Measurements from ENCODE around the gene ZNF521. TPM values are rescaled to one million over a fixed set of nuclear protein-coding genes. Genes with fewer than 3 reads are reported as not detected.

The ZNF521 gene
- total RNA-seq, 6 donors from 2014 or later, result 4.7 to 37.7 (median 13.8) TPM

DNA sequence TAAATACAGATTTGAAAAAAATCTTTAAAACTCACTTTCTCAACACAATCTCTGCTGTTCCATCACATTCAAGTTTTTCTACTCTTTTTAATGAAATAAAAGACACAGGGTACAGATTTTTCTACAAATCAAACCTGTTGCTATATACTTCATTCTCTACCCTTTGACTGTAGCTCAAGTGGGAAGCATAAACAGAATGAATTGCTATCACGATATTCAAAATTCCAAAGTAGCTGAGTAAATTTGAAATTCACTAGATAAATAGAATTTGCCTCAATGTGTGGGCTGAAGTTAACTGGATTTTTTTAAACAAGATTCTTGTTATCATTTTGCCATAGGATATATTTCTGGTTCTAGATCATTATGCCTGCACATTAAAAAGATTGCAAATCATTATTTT, 185.9 kb downstream of the ZNF521 start:
- H3K4me3 ChIP-seq, result no peak overlapping the region
- no peak for ATAC-seq (ENCODE audit: low FRiP score in 2 of 2)
- WGBS, 2 donors, result 68% methylated on average over 1 of the region's 1 CpG

DNA sequence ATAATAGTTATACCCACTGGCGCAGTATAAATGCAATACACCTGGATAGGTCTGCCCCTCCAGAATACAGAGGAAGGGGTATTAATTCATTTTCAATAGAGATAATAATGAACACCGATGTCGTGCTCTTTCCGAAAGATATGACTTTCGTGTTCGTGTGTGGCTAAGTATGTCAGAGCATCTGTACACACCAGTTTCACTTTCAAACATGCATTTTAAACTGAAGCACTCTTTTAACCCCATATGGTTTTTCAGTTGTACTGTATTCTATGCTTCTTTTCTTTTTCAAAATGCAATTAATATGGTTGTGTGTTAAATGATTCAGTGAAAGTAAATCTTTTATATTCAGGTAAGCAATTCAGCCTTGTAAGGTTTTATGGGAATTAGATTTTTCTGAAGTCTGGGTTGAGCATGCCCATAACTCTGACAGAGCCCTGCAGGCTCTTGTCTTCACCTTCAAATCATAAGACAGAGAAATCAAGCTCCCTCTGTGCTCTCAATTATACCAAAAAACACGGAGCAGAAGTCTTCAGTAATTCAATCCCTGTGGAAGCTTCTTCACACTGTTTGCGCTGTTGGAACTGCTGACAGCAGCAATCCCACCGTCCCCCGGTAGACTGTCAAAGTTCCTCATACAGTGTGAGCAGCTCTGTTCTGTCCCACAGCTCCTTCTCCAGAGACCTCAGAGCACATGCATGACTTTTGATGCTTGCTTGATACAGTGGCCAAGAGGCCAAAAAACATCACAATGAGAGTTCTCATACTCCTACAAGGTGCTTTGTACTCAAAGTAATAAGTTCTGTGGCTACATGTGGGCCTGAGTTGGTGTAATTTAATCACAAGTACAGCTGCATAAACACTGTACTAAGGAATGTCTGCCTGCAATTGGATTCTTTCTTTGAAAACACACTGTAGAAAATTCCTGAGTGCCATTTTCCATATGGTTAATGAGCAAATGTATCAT, 186.8 kb downstream of the ZNF521 start:
- peak overlapping the region in 1 of 4 donors; percentile 5 for H3K27ac ChIP-seq
- peak overlapping the region in 3 of 4 donors; percentile 20 to 45 (median 35) for H3K4me3 ChIP-seq
- WGBS, 2 donors, result 20 to 22% methylated on average over 10 of the region's 10 CpGs
- TF ChIP-seq, protein P1, sequence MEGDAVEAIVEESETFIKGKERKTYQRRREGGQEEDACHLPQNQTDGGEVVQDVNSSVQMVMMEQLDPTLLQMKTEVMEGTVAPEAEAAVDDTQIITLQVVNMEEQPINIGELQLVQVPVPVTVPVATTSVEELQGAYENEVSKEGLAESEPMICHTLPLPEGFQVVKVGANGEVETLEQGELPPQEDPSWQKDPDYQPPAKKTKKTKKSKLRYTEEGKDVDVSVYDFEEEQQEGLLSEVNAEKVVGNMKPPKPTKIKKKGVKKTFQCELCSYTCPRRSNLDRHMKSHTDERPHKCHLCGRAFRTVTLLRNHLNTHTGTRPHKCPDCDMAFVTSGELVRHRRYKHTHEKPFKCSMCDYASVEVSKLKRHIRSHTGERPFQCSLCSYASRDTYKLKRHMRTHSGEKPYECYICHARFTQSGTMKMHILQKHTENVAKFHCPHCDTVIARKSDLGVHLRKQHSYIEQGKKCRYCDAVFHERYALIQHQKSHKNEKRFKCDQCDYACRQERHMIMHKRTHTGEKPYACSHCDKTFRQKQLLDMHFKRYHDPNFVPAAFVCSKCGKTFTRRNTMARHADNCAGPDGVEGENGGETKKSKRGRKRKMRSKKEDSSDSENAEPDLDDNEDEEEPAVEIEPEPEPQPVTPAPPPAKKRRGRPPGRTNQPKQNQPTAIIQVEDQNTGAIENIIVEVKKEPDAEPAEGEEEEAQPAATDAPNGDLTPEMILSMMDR (IDR thresholded peaks at IDR 0.05), result peak in 2 of 6 experiments; percentile 8 to 14
- TF ChIP-seq EP300 (IDR thresholded peaks at IDR 0.05) (no peak), POLR2AphosphoS5 (IDR thresholded peaks at IDR 0.05) (no peak), POLR2A (IDR thresholded peaks at IDR 0.05) (no peak)
- ATAC-seq (ENCODE audit: low FRiP score in 2 of 2), result peak in 1 of 2 donors; percentile 76
- H3K9me3 ChIP-seq, result no peaks in the 10 kb centered on the region
- peaks cover 0 to 9% (median 5%) of the 10 kb centered on the region in 4 donors for H3K4me1 ChIP-seq
- H3K27me3 ChIP-seq, result no peaks in the 10 kb centered on the region
- H3K36me3 ChIP-seq, result no peaks in the 10 kb centered on the region
- DNase-seq, result peak in 1 of 2 donors; percentile 20

More for the DNA sequence above, 185.9 kb downstream of the ZNF521 start:
- H3K36me3 ChIP-seq, result no peaks in the 10 kb centered on the region
- H3K27ac ChIP-seq, result no peak overlapping the region
- no peak for DNase-seq
- peaks cover 0 to 9% (median 5%) of the 10 kb centered on the region in 4 donors for H3K4me1 ChIP-seq
- TF ChIP-seq, protein P1 (IDR thresholded peaks at IDR 0.05), result no peak
- TF ChIP-seq POLR2AphosphoS5 (IDR thresholded peaks at IDR 0.05) (no peak), EP300 (IDR thresholded peaks at IDR 0.05) (no peak), POLR2A (IDR thresholded peaks at IDR 0.05) (no peak)
- H3K9me3 ChIP-seq, result no peaks in the 10 kb centered on the region
- no peaks in the 10 kb centered on the region for H3K27me3 ChIP-seq

DNA sequence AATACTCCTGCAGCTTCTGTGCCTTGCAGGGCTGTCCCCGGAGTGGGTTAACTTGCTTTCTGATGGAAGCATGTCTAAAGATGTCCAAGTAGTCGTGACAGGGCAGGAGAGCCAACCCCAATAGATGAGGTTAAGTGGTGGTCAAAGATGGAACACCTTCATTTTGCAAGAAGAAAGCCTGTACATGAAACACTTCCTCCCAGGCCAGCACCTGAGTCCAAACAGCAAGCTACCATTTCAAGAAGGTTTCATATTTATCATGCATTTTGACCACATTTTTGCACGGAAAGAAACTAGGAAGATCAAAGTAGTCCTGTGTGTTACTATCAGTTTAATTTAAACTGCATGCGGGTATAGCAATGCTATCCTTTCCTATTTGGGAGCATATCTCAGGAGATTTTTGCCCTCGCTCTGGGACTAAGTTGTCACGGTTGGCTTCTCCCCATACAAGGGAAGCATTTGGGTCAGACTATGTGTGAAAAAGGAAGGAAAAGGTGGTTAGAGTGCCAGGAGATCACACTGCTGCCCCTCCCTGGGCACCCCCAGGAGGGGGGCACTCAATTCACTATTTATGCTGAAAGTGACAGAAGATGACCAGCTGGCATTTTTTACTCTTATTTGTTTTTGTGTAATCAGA, 187.6 kb downstream of the ZNF521 start:
- TF ChIP-seq, protein P1 (IDR thresholded peaks at IDR 0.05), result no peak
- no peak for TF ChIP-seq EP300 (IDR thresholded peaks at IDR 0.05)
- no peak for TF ChIP-seq POLR2A (IDR thresholded peaks at IDR 0.05)
- no peak for TF ChIP-seq POLR2AphosphoS5 (IDR thresholded peaks at IDR 0.05)
- whole genome bisulfite sequencing, 2 donors, result 29 to 34% methylated on average over 6 of the region's 6 CpGs
- Histone ChIP-seq H3K27me3 (no peaks in the 10 kb centered on the region), H3K27ac (peak overlapping the region in 1 of 4 donors; percentile 5), H3K9me3 (no peaks in the 10 kb centered on the region), H3K36me3 (no peaks in the 10 kb centered on the region), H3K4me1 (peaks cover 0 to 9% (median 5%) of the 10 kb centered on the region in 4 donors), H3K4me3 (peak overlapping the region in 3 of 4 donors; percentile 20 to 45 (median 35))
- DNase-seq (no peak), ATAC-seq (ENCODE audit: low FRiP score in 2 of 2) (no peak)

DNA sequence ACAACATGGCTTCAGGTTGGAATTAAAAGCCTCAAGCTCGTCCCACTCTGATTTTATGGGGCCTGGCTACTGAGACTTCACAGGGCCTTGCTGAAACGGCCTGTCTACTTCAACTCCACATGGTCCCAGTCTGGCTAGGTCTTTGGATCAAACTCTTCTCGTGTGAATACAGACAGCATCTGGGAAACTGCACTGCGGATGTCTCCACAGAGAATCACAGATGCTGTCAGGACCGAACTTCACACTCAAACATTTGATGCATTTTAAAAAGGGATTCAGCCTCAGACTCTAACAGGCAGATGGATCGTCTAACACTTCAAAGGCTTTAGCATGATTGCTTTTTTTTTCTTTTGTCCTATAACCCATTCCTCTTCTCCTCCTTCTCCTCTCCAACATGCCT, 198.5 kb downstream of the ZNF521 start:
- 92 to 93% methylated on average over 6 of the region's 6 CpGs for WGBS, 2 donors
- no peaks in the 10 kb centered on the region for H3K27me3 ChIP-seq
- H3K4me1 ChIP-seq, result no peaks in the 10 kb centered on the region
- DNase-seq (no peak), ATAC-seq (ENCODE audit: low FRiP score in 2 of 2) (no peak)
- no peaks in the 10 kb centered on the region for H3K36me3 ChIP-seq
- TF ChIP-seq, protein P1 (IDR thresholded peaks at IDR 0.05), result no peak
- TF ChIP-seq POLR2AphosphoS5 (IDR thresholded peaks at IDR 0.05) (no peak), POLR2A (IDR thresholded peaks at IDR 0.05) (no peak), EP300 (IDR thresholded peaks at IDR 0.05) (no peak)
- no peak overlapping the region for H3K4me3 ChIP-seq
- no peaks in the 10 kb centered on the region for H3K9me3 ChIP-seq
- H3K27ac ChIP-seq, result no peak overlapping the region

All from upper lobe of left lung (tissue), 6 donors.